MCF 10A (cell line): Measurements from ENCODE around the gene COX7A2. TPM values are rescaled to one million over a fixed set of nuclear protein-coding genes. Genes with fewer than 3 reads are reported as not detected.

Experiments used
- BruUV-seq: library from RNA; stranded (reverse); fragments of 400-500 nt; replicated peaks from 2 replicates; lab custom pipeline; 2021; lab: Mats Ljungman, UMichigan
- CTCF ChIA-PET: fragments of 300-600 bp; sonication (Branson Sonifier 250); formaldehyde crosslinking; extraction: SDS; loops from one replicate; lab custom pipeline; 2021; ENCODE audit warnings: antibody characterized with exemption, inconsistent platforms; lab: Yijun Ruan, JAX
- POLR2A ChIA-PET: fragments of 300-600, 350-650 bp; sonication (Branson Sonifier 250); formaldehyde crosslinking; extraction: SDS; loops from one replicate; lab custom pipeline; 2020; ENCODE audit warnings: antibody characterized with exemption, inconsistent platforms; lab: Yijun Ruan, JAX
- DNase-seq: peaks from one replicate; pipeline ENCODE4 v3.0.0-alpha.2; 2018; ENCODE audit not compliant: unreplicated experiment
- H3K27ac Mint-ChIP-seq: one replicate; pipeline ENCODE4 v1.8.0; 2022; ENCODE audit warnings: mild to moderate bottlenecking, low read depth, mixed read lengths; ENCODE audit not compliant: unreplicated experiment
- H3K27me3 Mint-ChIP-seq: one replicate; pipeline ENCODE4 v1.8.0; 2022; ENCODE audit warnings: mixed read lengths; ENCODE audit not compliant: insufficient read depth, unreplicated experiment
- H3K36me3 Mint-ChIP-seq: one replicate; pipeline ENCODE4 v1.8.0; 2022; ENCODE audit warnings: mild to moderate bottlenecking, moderate library complexity, mixed read lengths; ENCODE audit not compliant: insufficient read depth, unreplicated experiment
- H3K4me1 Mint-ChIP-seq: one replicate; pipeline ENCODE4 v1.8.0; 2022; ENCODE audit warnings: mixed read lengths; ENCODE audit not compliant: insufficient read depth, unreplicated experiment
- H3K4me3 Mint-ChIP-seq: one replicate; pipeline ENCODE4 v1.8.0; 2022; ENCODE audit warnings: mild to moderate bottlenecking, moderate library complexity, mixed read lengths; ENCODE audit not compliant: unreplicated experiment
- H3K9me3 Mint-ChIP-seq: one replicate; pipeline ENCODE4 v1.8.0; 2022; ENCODE audit warnings: mixed read lengths; ENCODE audit not compliant: unreplicated experiment
- intact Hi-C: fragments of 100-400 bp; cut with micrococcal nuclease; formaldehyde crosslinking; loops from 2 replicates; pipeline ENCODE4 v1.14.1; 2022
- total RNA-seq: library from RNA; stranded (reverse); gene quantifications from 2 replicates; pipeline ENCODE4 v1.2.3, GENCODE V29; 2022
- TF ChIP-seq, protein P1 (sequence below): fragments of 200-600 bp; IDR thresholded peaks from one replicate; pipeline ENCODE4 v1.8.0; 2022; ENCODE audit warnings: antibody characterized with exemption, mild to moderate bottlenecking; ENCODE audit not compliant: unreplicated experiment

Gene COX7A2
- total RNA-seq, 1 experiment from 2014 or later, result 316 TPM

DNA sequence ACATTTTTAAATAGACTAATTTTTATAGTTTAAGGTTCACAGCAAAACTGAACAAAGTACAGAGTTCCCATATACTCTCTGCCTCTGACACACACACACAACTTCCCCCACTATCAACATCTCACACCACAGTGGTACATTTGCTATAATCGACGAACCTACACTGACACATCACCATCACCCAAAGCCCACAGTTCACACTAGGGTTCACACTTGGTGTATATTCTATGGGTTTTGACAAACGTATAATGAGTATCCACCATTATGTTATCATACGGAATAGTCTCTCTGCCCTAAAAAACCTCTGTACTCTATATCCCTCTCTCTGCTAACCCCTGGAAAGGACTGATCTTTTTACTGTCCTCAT, 25.4 kb upstream of the COX7A2 start:
- POLR2A ChIA-PET, result interaction anchor here (1.7 to 9.7 kb wide), 3 partner anchors 14 to 26 kb away, joined by 4 to 314 read pairs (median 50); partner anchors contain the start of genes COX7A2 and TMEM30A
- intact Hi-C loops, result no loop called here
- H3K27me3 Mint-ChIP-seq, result no peaks in the 10 kb centered on the region
- CTCF ChIA-PET, result interaction anchor here (0.5 to 2.9 kb wide), 7 partner anchors 10 to 333 kb away, joined by 3 to 18 read pairs (median 7); partner anchors contain the start of gene SENP6
- TF ChIP-seq, protein P1, sequence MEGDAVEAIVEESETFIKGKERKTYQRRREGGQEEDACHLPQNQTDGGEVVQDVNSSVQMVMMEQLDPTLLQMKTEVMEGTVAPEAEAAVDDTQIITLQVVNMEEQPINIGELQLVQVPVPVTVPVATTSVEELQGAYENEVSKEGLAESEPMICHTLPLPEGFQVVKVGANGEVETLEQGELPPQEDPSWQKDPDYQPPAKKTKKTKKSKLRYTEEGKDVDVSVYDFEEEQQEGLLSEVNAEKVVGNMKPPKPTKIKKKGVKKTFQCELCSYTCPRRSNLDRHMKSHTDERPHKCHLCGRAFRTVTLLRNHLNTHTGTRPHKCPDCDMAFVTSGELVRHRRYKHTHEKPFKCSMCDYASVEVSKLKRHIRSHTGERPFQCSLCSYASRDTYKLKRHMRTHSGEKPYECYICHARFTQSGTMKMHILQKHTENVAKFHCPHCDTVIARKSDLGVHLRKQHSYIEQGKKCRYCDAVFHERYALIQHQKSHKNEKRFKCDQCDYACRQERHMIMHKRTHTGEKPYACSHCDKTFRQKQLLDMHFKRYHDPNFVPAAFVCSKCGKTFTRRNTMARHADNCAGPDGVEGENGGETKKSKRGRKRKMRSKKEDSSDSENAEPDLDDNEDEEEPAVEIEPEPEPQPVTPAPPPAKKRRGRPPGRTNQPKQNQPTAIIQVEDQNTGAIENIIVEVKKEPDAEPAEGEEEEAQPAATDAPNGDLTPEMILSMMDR, result no peak
- H3K36me3 Mint-ChIP-seq, result peaks cover 14% of the 10 kb centered on the region
- no peak for DNase-seq
- H3K27ac Mint-ChIP-seq, result peak overlapping the region; percentile 96
- H3K4me1 Mint-ChIP-seq, result peaks cover 27% of the 10 kb centered on the region
- peaks cover 4% of the 10 kb centered on the region for H3K9me3 Mint-ChIP-seq
- BruUV-seq, result no TSS peak
- no peak overlapping the region for H3K4me3 Mint-ChIP-seq

DNA sequence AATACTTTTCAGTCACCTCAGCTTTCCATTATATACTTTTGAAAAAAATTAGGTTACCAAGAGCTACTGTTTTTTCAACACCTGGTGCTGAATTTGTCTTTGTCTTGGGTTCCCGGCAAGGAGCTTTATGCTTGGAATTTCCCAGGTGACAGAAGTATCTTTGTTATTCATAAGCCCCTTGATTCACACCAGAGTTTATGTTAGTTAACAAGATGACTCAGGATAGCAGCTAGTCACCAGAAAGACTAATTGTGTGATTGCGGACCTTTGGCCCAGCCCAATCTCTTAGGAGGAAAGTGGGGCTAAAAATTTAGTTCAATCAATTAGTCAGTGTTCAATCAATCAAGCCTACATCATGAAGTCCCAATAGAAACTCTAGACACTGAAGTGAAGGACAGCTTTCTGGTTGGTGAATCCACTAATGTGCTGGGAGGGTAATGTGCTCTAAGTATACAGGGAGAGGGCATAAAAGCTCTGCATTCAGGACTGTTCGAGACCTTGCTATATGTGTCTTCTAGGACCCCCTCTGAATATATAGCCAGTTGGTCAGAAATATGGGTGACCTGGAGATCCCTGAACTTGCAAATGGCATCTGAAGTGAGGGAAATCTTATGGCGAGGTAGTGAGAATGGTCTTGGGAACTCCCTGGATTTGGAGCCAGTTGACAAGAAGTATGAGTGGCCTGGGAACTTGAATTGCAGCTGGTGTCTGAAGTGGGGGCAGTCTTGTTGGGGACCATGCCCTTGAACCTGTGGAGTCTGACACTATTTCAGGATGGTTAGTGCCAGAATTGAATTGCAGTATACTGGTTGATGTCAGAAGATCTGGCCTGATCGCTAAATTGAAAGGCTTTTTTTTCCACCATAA, 24.8 kb upstream of the COX7A2 start:
- TF ChIP-seq, protein P1, result no peak
- no peaks in the 10 kb centered on the region for H3K27me3 Mint-ChIP-seq
- intact Hi-C loops, result no loop called here
- no TSS peak for BruUV-seq
- peaks cover 24% of the 10 kb centered on the region for H3K4me1 Mint-ChIP-seq
- H3K36me3 Mint-ChIP-seq, result peaks cover 16% of the 10 kb centered on the region
- H3K27ac Mint-ChIP-seq, result peak overlapping the region; percentile 66
- H3K4me3 Mint-ChIP-seq, result no peak overlapping the region
- POLR2A ChIA-PET, result interaction anchor here (0.6 to 9.7 kb wide), 7 partner anchors 14 to 256 kb away, joined by 3 to 314 read pairs (median 4); partner anchors contain the start of genes COX7A2 and TMEM30A
- H3K9me3 Mint-ChIP-seq, result no peaks in the 10 kb centered on the region
- CTCF ChIA-PET, result interaction anchor here (0.5 to 3.5 kb wide), 23 partner anchors 8 to 333 kb away, joined by 3 to 39 read pairs (median 4); partner anchors contain the start of genes SENP6 and TMEM30A
- DNase-seq, result peak; percentile 44

DNA sequence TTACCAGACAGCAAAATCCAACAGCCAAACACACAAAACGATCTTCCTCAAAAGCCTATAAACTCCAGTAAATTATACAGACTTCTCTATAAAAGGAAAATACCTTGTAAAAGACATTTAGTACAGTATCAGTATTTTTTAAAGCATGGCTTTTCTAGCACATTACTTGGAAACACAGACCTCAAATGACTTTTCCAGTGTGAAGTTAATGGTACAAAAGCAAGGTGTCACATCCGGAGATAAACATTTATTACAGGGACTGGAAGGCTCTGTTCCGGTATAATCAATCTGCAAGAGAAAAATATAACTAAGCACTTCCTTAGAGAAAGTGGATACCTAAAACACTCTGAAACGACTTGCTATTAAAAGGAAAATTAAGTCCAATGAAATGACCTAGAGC, 23.9 kb upstream of the COX7A2 start:
- Mint-ChIP-seq H3K9me3 (no peaks in the 10 kb centered on the region), H3K4me3 (peak overlapping the region; percentile 19), H3K36me3 (peaks cover 23% of the 10 kb centered on the region), H3K4me1 (peaks cover 18% of the 10 kb centered on the region), H3K27ac (peak overlapping the region; percentile 66), H3K27me3 (no peaks in the 10 kb centered on the region)
- TF ChIP-seq, protein P1, result no peak
- POLR2A ChIA-PET, result interaction anchor here (0.7 to 9.7 kb wide), 5 partner anchors 15 to 334 kb away, joined by 3 to 314 read pairs (median 9); partner anchors contain the start of genes COX7A2, SENP6 and TMEM30A
- BruUV-seq, result no TSS peak
- intact Hi-C loops, result loop anchor here (2.0 kb wide), 2 partner anchors 17 to 101 kb away; partner anchors contain the start of gene TMEM30A
- CTCF ChIA-PET, result interaction anchor here (0.6 to 3.5 kb wide), 29 partner anchors 8 to 371 kb away, joined by 3 to 39 read pairs (median 4); partner anchors contain the start of gene TMEM30A
- no peak for DNase-seq
